Stimulated activated CD4-positive, alpha-beta T cell treated with anti-CD3 and anti-CD28 coated beads, Interleukin-15, amount 100 ng/mL, for 1 hour (primary cell): ENCODE data around the gene PRDX3.
"Not testable (repeated sequence)": the region's sequence is repeated elsewhere in the genome, so short reads cannot be mapped to it uniquely, and the experiment has no call there.

Source experiments
- DNase-seq, 2 donors: peaks; one replicate each; pipeline ENCODE4 v3.0.0-alpha.2; 2020; ENCODE audit warnings: low read depth in 1 of 2, low spot score in 1 of 2

PRDX3 gene

GRCh38 chr10:119206603-119207365 lies 28.2 kb upstream of the PRDX3 start:
- peak; percentile 54 to 71 for DNase-seq

GRCh38 chr10:119205894-119206602 lies 27.4 kb upstream of the PRDX3 start:
- DNase-seq, result peak in 1 of 2 donors; percentile 11

DNA sequence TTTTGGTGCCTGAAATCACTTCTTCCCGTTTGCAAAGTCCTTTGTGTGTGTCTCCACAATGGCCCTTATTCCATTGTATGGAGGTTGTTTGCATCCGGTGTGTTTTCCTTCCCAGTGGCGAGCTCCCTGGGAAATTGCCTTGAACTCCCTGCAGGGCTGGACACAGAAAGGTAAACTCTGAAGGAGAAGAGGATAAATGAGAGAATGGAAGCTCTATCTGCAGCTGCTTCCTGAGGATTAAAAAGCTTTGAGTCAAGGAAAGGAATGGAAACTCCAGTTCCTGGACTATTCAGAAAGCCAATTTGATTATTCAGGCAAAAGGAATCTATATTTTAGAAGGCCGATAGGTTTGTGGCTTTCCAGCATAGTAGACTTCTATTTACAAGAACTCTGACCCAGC lies 24.4 kb upstream of the PRDX3 start:
- DNase-seq, result no peak

GRCh38 chr10:119201233-119201632 lies 22.6 kb upstream of the PRDX3 start:
- no peak for DNase-seq

DNA sequence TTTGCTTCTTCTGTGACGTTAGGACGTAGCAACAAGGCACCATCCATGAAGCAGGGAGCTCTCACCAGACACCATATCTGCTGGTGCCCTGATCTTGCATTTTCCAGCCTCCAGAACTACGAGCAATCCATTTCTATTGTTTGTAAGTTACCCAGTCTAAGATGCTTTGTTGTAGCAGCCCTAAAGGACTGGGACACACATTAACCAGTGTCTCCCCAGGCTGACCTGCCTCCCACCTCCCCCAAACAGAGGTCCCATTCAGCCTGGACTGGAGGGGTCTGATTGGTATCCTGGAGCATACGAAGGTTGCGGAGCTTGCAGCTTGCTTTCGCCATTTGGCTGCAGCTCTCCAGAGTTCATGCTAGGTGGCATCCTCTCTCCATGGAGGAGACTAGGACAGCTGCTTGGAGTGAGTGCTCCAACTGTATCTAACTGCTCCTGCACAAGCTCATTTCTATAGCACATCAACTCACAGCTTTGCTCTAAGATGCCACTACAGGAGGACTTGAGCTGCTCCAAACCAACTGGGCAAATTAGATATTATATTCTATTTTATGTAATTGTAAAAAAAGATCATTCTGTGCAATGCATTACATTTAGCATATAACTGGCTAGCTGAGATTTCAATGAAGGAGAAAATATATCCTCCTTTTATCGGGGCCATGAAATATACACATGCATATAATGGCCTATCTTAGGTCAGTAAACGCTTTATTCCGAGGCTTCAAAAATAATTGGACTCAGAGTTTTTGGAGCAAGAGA lies 20.8 kb upstream of the PRDX3 start:
- no peak for DNase-seq

DNA sequence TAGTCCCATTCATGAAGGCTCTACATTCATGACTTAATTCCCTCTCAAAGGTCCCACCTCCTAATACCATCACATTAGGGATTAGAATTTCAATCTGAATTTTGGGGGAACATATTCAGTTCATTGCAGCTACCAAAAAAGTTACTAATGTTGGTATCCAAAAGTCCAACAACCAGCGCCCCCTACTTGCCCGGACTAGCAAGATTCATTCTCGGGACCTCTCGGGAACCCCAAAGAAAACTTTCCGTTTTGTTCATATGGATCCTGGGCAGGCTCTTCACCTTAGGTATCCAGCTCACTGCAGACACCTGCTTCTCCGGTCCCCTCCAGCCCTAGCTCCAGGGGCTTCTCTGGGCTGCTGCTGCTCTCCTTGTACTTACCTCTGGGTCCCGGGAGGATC lies 19.8 kb upstream of the PRDX3 start:
- DNase-seq, result no peak

GRCh38 chr10:119197921-119198320 lies 19.3 kb upstream of the PRDX3 start:
- no peak for DNase-seq

- no peak for DNase-seq
These were observed 13.3 kb upstream of the PRDX3 start for GRCh38 chr10:119191881-119192280.

- DNase-seq, result no peak
These were observed 12.6 kb upstream of the PRDX3 start for GRCh38 chr10:119190954-119191785.

- DNase-seq, result no peak
These were observed 11.7 kb upstream of the PRDX3 start for GRCh38 chr10:119190353-119190752.

- no peak for DNase-seq
These were observed 11.2 kb upstream of the PRDX3 start for GRCh38 chr10:119189811-119190282.

DNA sequence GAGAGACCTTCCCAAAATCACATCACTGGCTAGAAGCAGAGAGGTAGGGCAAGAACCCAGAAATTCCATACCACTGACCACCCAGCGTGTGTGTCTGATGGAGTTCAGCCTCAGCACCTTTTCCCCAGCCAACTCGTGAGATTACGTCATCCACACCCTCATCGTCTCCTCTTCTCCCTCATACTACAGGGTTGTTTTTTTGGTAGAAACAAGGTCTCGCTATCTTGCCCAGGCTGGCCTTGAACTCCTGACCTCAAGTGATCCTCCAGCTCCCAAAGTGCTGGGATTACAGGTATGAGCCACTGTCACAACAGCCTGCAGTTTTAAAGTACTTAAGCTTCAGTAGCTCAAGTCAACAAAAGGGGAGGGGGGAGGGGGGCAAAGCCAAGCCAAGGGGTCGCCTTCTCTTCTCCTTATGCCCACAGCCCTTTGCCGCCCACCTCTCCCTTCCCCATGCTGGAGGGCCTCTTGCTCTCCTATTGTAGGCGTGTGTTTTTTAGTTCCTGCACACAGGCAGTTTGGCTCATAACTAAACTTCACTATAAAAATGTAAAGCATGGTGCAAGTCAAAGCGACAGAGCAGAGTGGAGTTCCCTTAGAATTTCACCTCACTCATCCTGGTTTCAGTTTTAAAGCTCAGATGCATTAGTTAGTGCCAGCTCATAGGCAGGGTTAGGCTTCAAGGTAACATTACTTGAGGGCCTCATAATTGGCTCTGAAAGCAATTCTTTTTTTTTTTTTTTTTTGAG lies 5.2 kb upstream of the PRDX3 start:
- no peak for DNase-seq

DNA sequence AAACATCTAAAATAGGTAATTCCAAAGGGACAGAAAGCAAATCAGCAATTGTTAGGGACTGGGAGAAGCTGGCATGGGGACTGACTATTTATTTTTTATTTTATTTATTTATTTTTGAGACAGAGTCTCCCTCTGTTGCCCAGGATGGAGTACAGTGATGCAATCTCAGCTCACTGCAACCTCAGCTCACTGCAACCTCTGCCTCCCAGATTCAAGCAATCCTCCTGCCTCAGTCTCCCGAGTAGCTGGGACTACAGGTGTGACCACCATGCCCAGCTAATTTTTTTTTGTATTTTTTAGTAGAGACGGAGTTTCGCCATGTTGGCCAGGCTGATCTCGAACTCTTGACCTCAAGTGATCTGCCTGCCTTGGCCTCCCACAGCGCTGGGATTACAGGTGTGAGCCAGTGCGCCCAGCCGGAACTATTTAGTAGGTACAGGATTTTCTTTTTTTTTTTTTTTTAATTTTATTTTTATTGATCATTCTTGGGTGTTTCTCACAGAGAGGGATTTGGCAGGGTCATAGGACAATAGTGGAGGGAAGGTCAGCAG lies 2.3 kb upstream of the PRDX3 start:
- DNase-seq, result not testable (repeated sequence)

- DNase-seq, result peak in 1 of 2 donors; percentile 12
These were observed 772 bp downstream of the PRDX3 start for GRCh38 chr10:119177708-119178371.

DNA sequence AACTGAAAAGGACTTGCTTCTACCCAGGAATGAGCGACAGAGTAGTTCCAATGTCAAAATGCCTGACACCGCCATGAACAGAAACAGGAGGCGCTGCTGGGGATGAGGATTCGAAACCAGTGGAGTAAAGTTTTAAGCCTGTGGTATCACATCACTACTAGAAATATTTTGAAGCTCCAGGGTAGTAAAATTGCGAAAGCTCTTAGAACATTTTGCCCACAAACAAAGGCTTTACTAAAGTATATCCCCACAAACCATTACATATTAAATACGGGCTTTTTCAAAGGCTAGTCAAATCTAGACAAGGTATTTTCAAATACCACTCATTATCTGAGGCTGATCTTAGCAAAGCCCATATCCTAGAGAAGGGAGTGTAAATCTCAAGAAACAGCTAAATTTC lies 2.4 kb downstream of the PRDX3 start:
- no peak for DNase-seq

- no peak for DNase-seq
These were observed 4.5 kb downstream of the PRDX3 start for GRCh38 chr10:119174109-119174508.

DNA sequence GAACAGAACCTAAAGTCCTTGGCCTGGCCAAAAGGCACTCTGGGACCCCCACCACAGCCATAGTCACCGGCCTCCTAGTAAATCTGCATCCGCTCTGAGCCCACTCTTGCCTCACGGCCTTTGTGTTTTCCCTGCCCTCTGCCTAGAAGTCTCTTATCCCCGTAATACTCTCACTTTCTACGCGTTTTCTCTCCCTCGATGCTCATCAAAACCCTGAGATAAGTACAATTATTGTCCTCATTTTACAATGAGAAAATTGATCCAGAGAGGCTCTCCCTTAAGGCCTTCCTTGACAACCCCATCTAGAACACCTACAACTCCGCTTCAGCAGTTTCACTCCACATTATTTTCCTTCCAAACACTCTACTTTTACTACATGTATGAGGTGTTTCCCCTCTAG lies 11.6 kb downstream of the PRDX3 start:
- no peak for DNase-seq

DNA sequence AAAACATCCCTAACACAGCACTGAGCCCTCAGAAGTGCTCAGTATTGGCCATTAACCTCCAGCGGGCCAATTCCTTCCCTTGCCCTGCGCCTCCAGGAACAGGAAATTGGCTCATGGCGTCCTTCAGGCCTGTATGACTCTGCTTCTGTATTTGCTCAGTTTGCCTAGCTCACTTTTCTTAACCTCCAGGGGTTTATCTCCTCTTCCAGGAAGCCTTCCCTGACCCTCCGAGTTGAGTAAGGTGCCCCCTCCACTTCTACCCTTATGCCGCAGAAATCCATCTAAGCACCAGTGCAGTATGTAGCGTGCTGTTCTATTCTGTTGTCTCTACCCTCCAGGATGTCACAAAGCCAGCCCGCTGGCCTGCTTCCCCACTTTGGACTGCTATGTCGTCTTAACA lies 12.0 kb downstream of the PRDX3 start:
- no peak for DNase-seq

DNA sequence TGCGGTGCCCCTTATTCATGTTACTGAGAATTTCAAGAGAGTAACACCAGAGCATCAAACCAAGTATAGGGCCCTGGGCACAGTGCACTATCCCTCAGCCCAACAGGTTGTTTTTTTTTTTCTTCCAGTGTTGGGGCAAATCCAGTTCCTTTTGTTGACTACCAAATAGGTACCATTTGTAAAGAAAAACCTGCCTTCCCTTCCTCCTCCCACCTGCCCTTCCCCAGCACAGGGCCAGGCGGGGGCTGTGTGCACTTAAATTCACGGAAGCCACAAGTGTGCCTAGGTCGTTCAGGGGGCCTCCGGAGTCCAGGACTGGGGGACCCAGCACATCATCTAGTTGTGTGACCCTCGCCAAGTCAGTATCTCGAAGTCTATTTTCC lies 12.5 kb downstream of the PRDX3 start:
- no peak for DNase-seq
